Inflammatory macrophage treated with lipopolysaccharide for 4 hours (primary cell): ENCODE data around the gene CDH22.

Experiments
- DNase-seq: peaks from one replicate; pipeline ENCODE4 v3.0.0-alpha.2; 2020

CDH22 gene

GRCh38 chr20:46235077-46235476 lies 73.2 kb downstream of the CDH22 start:
- no peak for DNase-seq

- no peak for DNase-seq
These were observed 74.6 kb downstream of the CDH22 start for GRCh38 chr20:46233701-46234100.

- DNase-seq: no peak
These were observed 75.8 kb downstream of the CDH22 start for GRCh38 chr20:46232539-46232938.

GRCh38 chr20:46230801-46231282 lies 77.5 kb downstream of the CDH22 start:
- no peak for DNase-seq

- DNase-seq: no peak
These were observed 78.2 kb downstream of the CDH22 start for GRCh38 chr20:46230106-46230491.

- no peak for DNase-seq
These were observed 78.7 kb downstream of the CDH22 start for GRCh38 chr20:46229478-46230105.

GRCh38 chr20:46228670-46229069 lies 79.6 kb downstream of the CDH22 start:
- DNase-seq: no peak

GRCh38 chr20:46227272-46227767 lies 81.0 kb downstream of the CDH22 start:
- DNase-seq: no peak

GRCh38 chr20:46226602-46227001 lies 81.7 kb downstream of the CDH22 start:
- no peak for DNase-seq

GRCh38 chr20:46222521-46223007 lies 85.7 kb downstream of the CDH22 start:
- DNase-seq: no peak

GRCh38 chr20:46221256-46221833 lies 87.0 kb downstream of the CDH22 start:
- DNase-seq: no peak

- no peak for DNase-seq
These were observed 87.7 kb downstream of the CDH22 start for GRCh38 chr20:46220455-46221207.

GRCh38 chr20:46219920-46220319 lies 88.4 kb downstream of the CDH22 start:
- DNase-seq: no peak

- DNase-seq: no peak
These were observed 89.1 kb downstream of the CDH22 start for GRCh38 chr20:46219190-46219589.

- no peak for DNase-seq
These were observed 89.6 kb downstream of the CDH22 start for GRCh38 chr20:46218656-46219055.

GRCh38 chr20:46217583-46217982 lies 90.7 kb downstream of the CDH22 start:
- no peak for DNase-seq

- no peak for DNase-seq
These were observed 91.4 kb downstream of the CDH22 start for GRCh38 chr20:46216770-46217464.

GRCh38 chr20:46215913-46216707 lies 92.2 kb downstream of the CDH22 start:
- no peak for DNase-seq

- DNase-seq: no peak
These were observed 93.3 kb downstream of the CDH22 start for GRCh38 chr20:46214824-46215488.

GRCh38 chr20:46213946-46214823 lies 94.1 kb downstream of the CDH22 start:
- DNase-seq: no peak

GRCh38 chr20:46212876-46213275 lies 95.4 kb downstream of the CDH22 start:
- DNase-seq: no peak
